Ascending aorta (tissue), 2 donors: Measurements from ENCODE around the gene SESN3. TPM values are rescaled to one million over a fixed set of nuclear protein-coding genes. Genes with fewer than 3 reads are reported as not detected.

Source experiments
- DNase-seq, 2 donors: peaks; one replicate each; pipeline ENCODE4 v3.0.0-alpha.2; 2019; ENCODE audit warnings: low spot score in 2 of 2
- H3K27ac ChIP-seq, 2 donors: fragments of 200-600 bp; sonication (generic); one replicate each; pipeline ENCODE4 v1.5.1; 2016 to 2017; ENCODE audit warnings: mild to moderate bottlenecking in 1 of 2
- H3K27me3 ChIP-seq: fragments of 200-600 bp; sonication (generic); one replicate; pipeline ENCODE4 v1.5.1; 2017
- H3K36me3 ChIP-seq, 2 donors: fragments of 200-600 bp; sonication (generic); one replicate each; pipeline ENCODE4 v1.5.1; 2016
- H3K4me1 ChIP-seq, 2 donors: fragments of 200-600 bp; sonication (generic); one replicate each; pipeline ENCODE4 v1.5.1; 2016 to 2017; ENCODE audit warnings: mild to moderate bottlenecking in 1 of 2
- H3K4me3 ChIP-seq, 2 donors: fragments of 200-600 bp; sonication (generic); one replicate each; pipeline ENCODE4 v1.5.1; 2016 to 2017; ENCODE audit warnings: mild to moderate bottlenecking in 1 of 2
- H3K9me3 ChIP-seq, 2 donors: fragments of 200-600 bp; sonication (generic); one replicate each; pipeline ENCODE4 v1.5.1; 2016
- intact Hi-C: fragments of 100-400 bp; cut with DNase I; formaldehyde crosslinking; loops from one replicate; pipeline ENCODE4 v1.15.1; 2023
- total RNA-seq: library from RNA; depleted of rRNA; stranded (reverse); fragments of >200 nt; gene quantifications from one replicate; pipeline ENCODE4 v1.1.0, GENCODE V29; 2016
- TF ChIP-seq, protein P1 (sequence below), 3 experiments: fragments of 200-600 bp in 2 of 3; fragments of 450-650 bp in 1 of 3; sonication (generic) in 2 of 3; IDR thresholded peaks; one replicate each; pipeline ENCODE4 v1.5.1; 2016 to 2019; ENCODE audit warnings: antibody characterized with exemption in 3 of 3, mild to moderate bottlenecking in 1 of 3, moderate library complexity in 1 of 3

SESN3 gene
- total RNA-seq, 1 donor from 2014 or later = 15.1 TPM

DNA sequence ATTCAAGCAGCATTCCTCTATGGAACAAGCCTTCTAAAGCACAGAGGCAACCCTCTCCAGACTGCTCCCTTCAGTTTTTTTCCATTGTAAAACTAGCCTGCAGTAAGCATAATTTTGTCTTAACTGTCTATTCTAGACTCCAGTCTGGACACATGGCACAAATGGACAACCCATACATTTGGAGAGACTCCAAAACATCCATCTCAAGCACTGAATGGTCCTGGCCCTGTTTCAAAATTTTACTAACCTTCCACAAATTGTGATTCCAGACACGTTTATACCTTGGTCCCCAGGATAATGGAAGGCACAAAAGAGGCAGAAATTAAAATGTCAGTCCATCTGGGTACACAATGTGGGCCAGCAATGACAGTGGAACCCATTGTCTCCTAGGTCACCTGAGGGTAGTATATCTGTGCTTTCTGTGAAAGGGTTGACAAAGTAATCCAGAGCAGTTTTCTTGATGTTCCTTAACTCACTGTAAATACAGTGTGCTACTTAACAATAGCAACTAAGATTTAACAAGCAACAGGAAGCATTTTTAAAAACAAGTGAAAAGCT is 16.2 kb upstream of the SESN3 start:
- H3K4me1 ChIP-seq = no peaks in the 10 kb centered on the region
- TF ChIP-seq, protein P1, sequence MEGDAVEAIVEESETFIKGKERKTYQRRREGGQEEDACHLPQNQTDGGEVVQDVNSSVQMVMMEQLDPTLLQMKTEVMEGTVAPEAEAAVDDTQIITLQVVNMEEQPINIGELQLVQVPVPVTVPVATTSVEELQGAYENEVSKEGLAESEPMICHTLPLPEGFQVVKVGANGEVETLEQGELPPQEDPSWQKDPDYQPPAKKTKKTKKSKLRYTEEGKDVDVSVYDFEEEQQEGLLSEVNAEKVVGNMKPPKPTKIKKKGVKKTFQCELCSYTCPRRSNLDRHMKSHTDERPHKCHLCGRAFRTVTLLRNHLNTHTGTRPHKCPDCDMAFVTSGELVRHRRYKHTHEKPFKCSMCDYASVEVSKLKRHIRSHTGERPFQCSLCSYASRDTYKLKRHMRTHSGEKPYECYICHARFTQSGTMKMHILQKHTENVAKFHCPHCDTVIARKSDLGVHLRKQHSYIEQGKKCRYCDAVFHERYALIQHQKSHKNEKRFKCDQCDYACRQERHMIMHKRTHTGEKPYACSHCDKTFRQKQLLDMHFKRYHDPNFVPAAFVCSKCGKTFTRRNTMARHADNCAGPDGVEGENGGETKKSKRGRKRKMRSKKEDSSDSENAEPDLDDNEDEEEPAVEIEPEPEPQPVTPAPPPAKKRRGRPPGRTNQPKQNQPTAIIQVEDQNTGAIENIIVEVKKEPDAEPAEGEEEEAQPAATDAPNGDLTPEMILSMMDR (IDR thresholded peaks at IDR 0.05) = no peak
- no peak overlapping the region for H3K27ac ChIP-seq
- no peaks in the 10 kb centered on the region for H3K27me3 ChIP-seq
- H3K4me3 ChIP-seq = no peak overlapping the region
- H3K36me3 ChIP-seq = no peaks in the 10 kb centered on the region
- intact Hi-C loops = no loop called here
- DNase-seq = no peak
- H3K9me3 ChIP-seq = no peaks in the 10 kb centered on the region

DNA sequence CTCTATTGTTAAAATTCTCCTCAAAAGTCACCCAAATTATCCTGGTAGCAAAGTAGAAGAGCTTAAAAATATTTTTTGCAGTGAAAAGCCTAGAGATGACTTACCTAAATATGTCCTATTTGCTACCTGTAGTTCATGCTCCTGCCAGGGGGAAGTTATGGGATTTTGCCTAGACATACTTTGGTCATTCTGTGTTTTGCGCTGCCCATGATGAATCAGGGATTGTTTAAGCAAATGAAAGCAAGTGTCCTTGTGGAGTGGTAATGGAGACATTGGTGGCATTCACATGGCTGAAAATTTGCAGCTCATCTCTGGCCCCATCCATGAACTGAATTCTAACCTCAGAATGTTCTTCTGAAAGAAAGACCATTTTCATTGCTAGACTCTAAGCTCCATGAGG is 14.6 kb upstream of the SESN3 start:
- Histone ChIP-seq H3K9me3 (no peaks in the 10 kb centered on the region), H3K27me3 (no peaks in the 10 kb centered on the region), H3K36me3 (no peaks in the 10 kb centered on the region), H3K4me1 (no peaks in the 10 kb centered on the region), H3K4me3 (no peak overlapping the region), H3K27ac (no peak overlapping the region)
- intact Hi-C loops = no loop called here
- TF ChIP-seq, protein P1 (IDR thresholded peaks at IDR 0.05) = no peak
- no peak for DNase-seq

DNA sequence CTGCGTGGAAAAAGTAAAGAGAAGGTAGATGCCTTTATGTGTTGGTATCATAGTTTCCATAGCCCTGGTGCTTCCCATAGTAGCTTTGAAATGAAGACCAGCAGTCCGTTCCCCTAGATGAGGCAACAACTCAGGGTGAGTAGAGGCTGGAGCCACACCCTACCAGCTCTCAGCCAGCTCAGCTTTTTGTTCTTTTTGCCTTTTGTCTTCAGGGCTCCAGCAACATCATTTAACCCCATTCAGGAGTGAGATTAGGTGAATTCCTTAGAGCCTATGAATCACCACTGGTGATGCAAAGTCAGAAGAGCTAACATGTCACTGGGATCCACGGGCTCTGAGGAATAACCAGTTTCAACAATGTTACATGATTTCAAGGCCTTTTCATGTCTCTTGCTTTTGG is 14.0 kb upstream of the SESN3 start:
- Histone ChIP-seq H3K36me3 (no peaks in the 10 kb centered on the region), H3K9me3 (no peaks in the 10 kb centered on the region), H3K4me1 (no peaks in the 10 kb centered on the region), H3K4me3 (no peak overlapping the region), H3K27ac (no peak overlapping the region), H3K27me3 (no peaks in the 10 kb centered on the region)
- TF ChIP-seq, protein P1 (IDR thresholded peaks at IDR 0.05) = no peak
- intact Hi-C loops = no loop called here
- DNase-seq = no peak

DNA sequence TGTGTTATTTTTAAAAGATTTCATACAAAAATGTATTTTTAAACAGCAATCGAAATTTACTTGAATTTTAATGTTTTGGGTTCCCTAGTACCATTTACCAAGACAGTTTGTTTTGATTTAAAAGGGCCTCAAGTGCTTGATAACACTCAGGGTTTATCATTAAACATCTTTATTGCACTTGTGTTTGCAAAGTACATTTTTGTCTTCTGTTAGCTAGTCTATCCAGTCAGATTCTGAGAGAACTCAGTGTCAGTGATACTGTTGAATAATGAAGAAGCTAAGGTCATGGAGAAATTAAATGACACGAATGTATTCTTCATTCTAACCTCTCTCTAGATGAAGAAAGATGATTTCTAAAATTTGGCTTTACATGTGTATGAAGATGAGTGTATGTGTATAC is 12.7 kb upstream of the SESN3 start:
- H3K27me3 ChIP-seq = no peaks in the 10 kb centered on the region
- no peak for DNase-seq
- TF ChIP-seq, protein P1 (IDR thresholded peaks at IDR 0.05) = no peak
- no peak overlapping the region for H3K27ac ChIP-seq
- H3K9me3 ChIP-seq = no peaks in the 10 kb centered on the region
- H3K4me1 ChIP-seq = no peaks in the 10 kb centered on the region
- H3K4me3 ChIP-seq = no peak overlapping the region
- no peaks in the 10 kb centered on the region for H3K36me3 ChIP-seq
- intact Hi-C loops = no loop called here

DNA sequence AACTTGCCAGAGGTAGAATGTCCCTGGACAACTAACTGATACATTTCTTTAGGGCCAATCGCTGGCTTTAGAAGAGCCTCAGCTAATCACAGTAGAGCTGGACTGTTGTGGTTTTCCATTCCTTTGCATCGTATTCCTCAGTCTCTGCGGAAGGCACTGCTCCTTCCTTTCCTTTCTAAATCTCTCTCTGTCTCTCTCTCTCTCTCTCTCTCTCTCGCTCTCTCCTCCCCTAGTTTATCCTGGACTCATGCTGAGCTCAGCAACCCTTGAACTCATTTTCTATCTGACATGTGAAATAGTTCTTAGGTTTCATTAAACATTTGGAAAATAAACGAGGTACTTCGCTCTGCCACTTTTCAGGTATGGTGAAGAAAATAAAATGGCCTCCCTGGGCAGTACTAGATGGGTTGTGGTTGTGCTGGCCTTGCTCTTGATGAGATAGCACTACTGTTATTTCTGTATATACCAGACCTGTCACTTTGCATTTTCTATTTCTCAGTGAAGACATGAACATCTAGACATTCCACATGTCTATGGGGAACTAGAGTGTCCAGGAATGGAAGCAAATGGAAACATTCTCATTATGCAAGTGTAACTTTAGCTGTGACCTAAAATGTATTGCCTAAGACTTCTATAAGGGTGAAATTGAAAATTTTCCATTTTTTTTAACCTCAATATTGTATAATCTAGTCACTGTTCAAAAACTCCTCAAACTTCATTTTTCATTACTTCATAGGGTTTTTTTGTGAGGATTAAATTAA is 12.0 kb upstream of the SESN3 start:
- H3K4me3 ChIP-seq = no peak overlapping the region
- H3K36me3 ChIP-seq = no peaks in the 10 kb centered on the region
- no peak overlapping the region for H3K27ac ChIP-seq
- no peaks in the 10 kb centered on the region for H3K9me3 ChIP-seq
- no peak for DNase-seq
- TF ChIP-seq, protein P1 (IDR thresholded peaks at IDR 0.05) = no peak
- H3K27me3 ChIP-seq = no peaks in the 10 kb centered on the region
- H3K4me1 ChIP-seq = no peaks in the 10 kb centered on the region
- intact Hi-C loops = no loop called here
